ENCODE data around the gene POLR3H.
A peak's percentile ranks its signal among the peaks of the same experiment; 100 is the strongest.
"Not testable (repeated sequence)": the region's sequence is repeated elsewhere in the genome, so short reads cannot be mapped to it uniquely, and the experiment has no call there.

POLR3H gene

GRCh38 chr22:41560095-41560471, 15.8 kb upstream of the POLR3H start:
- DNase-seq (ENCODE audit: low read depth), result no peak
- H3K4me3 ChIP-seq (ENCODE audit: control insufficient read depth, low read depth, low read length), result no peak overlapping the region
- TF ChIP-seq, protein P1, sequence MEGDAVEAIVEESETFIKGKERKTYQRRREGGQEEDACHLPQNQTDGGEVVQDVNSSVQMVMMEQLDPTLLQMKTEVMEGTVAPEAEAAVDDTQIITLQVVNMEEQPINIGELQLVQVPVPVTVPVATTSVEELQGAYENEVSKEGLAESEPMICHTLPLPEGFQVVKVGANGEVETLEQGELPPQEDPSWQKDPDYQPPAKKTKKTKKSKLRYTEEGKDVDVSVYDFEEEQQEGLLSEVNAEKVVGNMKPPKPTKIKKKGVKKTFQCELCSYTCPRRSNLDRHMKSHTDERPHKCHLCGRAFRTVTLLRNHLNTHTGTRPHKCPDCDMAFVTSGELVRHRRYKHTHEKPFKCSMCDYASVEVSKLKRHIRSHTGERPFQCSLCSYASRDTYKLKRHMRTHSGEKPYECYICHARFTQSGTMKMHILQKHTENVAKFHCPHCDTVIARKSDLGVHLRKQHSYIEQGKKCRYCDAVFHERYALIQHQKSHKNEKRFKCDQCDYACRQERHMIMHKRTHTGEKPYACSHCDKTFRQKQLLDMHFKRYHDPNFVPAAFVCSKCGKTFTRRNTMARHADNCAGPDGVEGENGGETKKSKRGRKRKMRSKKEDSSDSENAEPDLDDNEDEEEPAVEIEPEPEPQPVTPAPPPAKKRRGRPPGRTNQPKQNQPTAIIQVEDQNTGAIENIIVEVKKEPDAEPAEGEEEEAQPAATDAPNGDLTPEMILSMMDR (conservative IDR thresholded peaks at IDR 0.05; ENCODE audit: control insufficient read depth, insufficient read depth, low read depth, low read length), result no peak

DNA sequence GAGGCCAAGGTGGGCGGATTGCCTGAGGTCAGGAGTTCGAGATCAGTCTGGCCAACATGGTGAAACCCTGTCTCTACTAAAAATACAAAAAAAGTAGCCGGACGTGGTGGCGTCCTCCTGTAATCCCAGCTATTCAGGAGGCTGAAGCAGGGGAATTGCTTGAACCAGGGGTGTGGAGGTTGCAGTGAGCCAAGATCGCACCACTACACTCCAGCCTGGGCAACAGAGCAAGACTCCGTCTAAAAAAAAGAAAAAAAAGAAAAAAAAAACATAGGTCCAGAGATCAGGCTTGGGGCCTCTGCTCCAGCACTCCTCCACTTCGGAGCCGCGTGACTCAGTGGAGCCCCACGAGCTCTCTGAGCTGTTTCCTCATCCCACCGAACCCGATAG, 14.0 kb upstream of the POLR3H start:
- not testable (repeated sequence) for H3K4me3 ChIP-seq (ENCODE audit: control insufficient read depth, low read depth, low read length); DNase-seq (ENCODE audit: low read depth)

DNA sequence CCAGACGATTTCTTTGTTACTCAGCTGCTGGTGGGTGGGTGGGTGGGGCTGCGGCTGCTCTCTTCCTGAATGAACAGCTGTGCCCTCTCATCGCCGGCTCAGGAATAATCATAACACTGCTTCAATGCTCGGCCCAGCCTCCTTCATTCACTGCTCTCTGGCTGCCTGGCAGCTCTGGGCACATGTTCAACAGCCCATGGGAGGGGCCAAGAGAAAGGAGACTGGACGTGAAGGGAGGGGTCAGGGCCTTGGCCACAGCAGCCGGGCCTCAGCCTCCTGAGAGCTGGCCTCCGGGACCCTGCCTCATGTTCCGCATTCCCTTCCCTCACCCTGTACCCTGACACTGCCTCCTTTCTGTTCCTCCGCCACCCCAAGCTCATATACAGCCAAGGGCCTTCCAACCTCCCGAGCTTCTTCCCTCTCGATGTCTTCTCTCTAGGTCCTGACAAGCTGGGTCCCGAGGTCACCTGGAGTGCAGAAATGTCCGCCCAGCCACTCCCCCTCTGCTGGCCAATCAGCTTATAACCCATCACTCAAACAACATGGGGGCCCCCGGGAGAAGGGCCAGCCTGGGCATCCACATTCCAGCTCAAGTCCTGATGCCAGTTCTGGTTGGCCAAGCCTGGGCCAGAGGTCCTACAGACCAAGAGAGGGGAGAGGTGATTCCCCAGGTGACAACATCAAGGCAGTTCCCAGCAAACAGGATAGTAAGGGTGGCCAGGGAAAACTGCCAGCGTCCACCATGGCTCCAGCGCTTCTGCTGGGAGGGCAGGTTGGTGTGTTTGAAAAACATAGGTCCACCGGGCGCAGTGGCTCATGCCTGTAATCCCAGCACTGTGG, 13.4 kb upstream of the POLR3H start:
- peak; percentile 89 for DNase-seq (ENCODE audit: low read depth)
- H3K4me3 ChIP-seq (ENCODE audit: control insufficient read depth, low read depth, low read length), result no peak overlapping the region
- TF ChIP-seq, protein P1 (conservative IDR thresholded peaks at IDR 0.05; ENCODE audit: control insufficient read depth, insufficient read depth, low read depth, low read length), result no peak

- H3K4me3 ChIP-seq (ENCODE audit: control insufficient read depth, low read depth, low read length), result no peak overlapping the region
- no peak for DNase-seq (ENCODE audit: low read depth)
- TF ChIP-seq, protein P1 (conservative IDR thresholded peaks at IDR 0.05; ENCODE audit: control insufficient read depth, insufficient read depth, low read depth, low read length), result no peak
Observed at GRCh38 chr22:41556561-41556960, 12.3 kb upstream of the POLR3H start.

- H3K4me3 ChIP-seq (ENCODE audit: control insufficient read depth, low read depth, low read length), result no peak overlapping the region
- DNase-seq (ENCODE audit: low read depth), result no peak
- TF ChIP-seq, protein P1 (conservative IDR thresholded peaks at IDR 0.05; ENCODE audit: control insufficient read depth, insufficient read depth, low read depth, low read length), result no peak
Observed at GRCh38 chr22:41555325-41555982, 11.2 kb upstream of the POLR3H start.

DNA sequence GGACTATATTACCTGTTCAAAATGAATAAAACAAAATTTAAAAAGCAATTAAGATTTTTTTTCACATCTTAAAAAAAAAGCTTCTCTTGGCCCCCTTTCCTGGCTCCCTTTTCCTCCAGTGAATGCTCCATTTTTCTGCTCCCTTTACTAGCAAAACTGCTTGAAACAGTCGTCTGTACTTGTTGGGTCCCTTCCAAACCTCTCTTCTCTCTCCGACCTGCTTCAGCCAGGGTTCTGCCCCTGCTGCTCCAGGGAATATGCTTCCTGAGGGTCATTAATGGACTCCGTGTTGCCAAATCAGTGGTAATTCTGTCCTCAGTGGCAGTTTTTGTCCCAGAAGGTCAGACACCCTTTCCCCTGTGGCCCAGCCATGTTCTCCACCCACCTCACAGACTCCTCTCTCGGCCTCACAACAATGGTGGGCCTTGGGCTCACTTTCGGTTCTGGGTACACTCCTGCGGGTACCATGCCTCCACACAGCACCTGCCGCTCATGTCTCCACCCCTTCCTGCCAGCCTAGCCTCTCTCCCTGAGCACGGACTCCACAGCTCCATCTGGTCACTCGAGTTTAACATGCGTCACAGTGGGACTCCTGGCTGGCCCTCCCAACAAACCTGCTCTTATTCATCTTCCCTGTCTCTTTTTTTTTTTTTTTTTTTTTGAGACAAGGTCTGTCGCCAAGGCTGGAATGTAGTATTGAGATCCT, 7.8 kb upstream of the POLR3H start:
- TF ChIP-seq, protein P1 (conservative IDR thresholded peaks at IDR 0.05; ENCODE audit: control insufficient read depth, insufficient read depth, low read depth, low read length), result no peak
- no peak for DNase-seq (ENCODE audit: low read depth)
- H3K4me3 ChIP-seq (ENCODE audit: control insufficient read depth, low read depth, low read length), result no peak overlapping the region

Measured in fibroblast of mammary gland (primary cell).